NOMO-1 treated with DMSO at 0.1 percent for 48 hours (cell line): ENCODE measurements around the gene CLCNKA.
"Not testable (repeated sequence)": the region's sequence is repeated elsewhere in the genome, so short reads cannot be mapped to it uniquely, and the experiment has no call there.

ENCODE experiments used
- DNase-seq: peaks from one replicate; lab custom pipeline; 2025; ENCODE audit not compliant: unreplicated experiment; lab: John Stamatoyannopoulos, UW

Gene CLCNKA

DNA sequence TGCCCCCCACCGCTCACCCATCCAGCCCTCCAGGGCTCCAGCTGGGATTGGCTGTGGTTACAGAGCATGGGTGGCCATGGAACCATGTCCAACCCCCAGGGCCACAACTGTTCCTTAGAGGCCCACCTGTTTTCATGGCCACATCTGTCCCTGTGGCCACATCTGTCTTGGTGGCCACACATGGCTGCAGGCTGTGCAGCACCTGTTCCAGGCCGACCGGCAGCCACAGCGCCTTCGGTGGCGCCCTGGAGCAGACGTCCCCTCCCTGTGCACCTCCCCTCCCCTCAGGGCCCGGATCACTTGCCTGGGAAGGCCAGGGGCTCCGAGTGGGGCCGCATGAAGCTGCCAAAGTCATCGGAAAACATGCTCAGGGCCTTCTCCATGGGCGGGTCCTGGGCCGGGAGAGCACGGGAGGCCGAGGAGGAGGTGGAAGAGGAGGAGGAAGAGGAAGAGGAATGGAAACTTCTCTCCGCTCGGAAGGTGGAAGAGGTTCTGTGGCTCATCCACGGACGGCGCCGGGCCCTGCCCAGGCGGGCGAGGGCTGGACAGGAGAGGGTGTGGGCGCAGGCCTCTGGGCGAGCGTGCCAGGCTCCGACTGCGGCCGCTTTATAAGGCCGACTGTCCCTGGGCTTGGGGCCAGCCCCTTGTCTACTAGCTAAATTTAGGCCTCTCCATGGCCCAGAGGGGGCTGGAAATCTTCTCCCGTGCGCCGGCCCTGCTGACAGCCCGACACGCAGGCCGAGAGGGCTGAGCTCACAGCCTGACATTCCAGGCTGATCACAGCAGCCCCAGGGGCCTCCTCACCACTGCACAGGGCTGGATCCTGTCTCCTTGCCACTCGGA, 4.2 kb upstream of the CLCNKA start, which contains the start of gene HSPB7:
HSPB7 (minus strand) TSS at position 583 of the 843 bp plus-strand sequence; CDS start at position 503, 80 bp downstream.
- no peak for DNase-seq

DNA sequence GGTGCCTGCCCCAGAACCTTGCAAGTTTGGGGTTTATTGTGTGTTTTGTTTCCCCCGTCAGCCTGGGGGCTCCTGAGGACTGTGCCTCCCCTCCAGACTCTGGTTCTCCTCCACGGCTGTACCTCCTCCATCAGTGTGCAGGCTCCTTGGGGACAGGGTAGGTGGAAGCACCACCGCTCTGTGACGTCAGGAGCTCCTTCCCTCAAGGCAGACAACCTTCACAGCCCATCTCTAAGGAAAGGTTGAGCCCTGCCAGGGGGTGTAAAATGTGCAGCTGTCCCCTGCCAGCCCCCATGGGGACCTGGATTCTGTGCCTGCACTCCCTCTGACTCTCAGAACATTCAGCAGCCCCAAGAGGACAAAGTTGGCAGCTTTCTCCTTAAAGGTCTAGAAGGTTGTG, 3.5 kb upstream of the CLCNKA start:
- DNase-seq, result no peak

- DNase-seq, result no peak
Observed at GRCh38 chr1:16018749-16019643, 2.8 kb upstream of the CLCNKA start.

GRCh38 chr1:16019644-16020277, 2.1 kb upstream of the CLCNKA start:
- no peak for DNase-seq

GRCh38 chr1:16020325-16020724, 1.5 kb upstream of the CLCNKA start:
- no peak for DNase-seq

GRCh38 chr1:16020878-16021277, 958 bp upstream of the CLCNKA start:
- DNase-seq, result not testable (repeated sequence)

DNA sequence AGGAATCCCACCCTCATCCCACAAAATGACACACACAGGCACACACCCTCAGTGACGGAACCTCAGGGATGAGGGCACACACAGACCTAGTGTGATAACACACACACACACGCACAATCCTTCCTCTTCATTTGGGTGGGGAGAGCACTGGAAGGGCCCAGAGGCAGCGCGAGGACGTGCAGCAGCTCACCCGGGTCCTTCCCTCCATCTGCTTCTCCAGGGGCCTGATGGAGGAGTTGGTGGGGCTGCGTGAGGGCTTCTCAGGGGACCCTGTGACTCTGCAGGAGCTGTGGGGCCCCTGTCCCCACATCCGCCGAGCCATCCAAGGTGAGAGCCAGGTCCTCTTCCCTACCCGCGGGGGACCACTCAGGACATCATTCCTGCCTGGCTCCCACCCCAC, 557 bp downstream of the CLCNKA start:
- no peak for DNase-seq

- no peak for DNase-seq
Observed at GRCh38 chr1:16023050-16023653, 1.3 kb downstream of the CLCNKA start.

DNA sequence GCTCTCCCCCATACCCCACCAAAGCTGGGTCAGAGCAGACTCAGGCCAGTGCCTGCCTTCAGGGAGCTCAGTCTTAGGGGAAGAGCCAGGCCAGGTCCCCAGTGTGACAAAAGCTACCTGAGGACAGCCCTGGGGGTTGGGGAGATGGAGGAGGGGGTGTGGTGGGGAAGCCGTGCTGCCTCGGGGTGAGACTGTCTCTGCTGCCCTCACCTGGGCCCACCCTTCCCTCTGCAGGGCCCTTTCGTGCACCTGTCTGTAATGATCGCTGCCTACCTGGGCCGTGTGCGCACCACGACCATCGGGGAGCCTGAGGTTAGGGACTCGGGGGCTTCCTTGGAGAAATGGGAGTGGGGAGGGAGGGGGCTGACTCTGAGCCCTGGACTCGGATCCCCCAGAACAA, 4.5 kb downstream of the CLCNKA start:
- not testable (repeated sequence) for DNase-seq

DNA sequence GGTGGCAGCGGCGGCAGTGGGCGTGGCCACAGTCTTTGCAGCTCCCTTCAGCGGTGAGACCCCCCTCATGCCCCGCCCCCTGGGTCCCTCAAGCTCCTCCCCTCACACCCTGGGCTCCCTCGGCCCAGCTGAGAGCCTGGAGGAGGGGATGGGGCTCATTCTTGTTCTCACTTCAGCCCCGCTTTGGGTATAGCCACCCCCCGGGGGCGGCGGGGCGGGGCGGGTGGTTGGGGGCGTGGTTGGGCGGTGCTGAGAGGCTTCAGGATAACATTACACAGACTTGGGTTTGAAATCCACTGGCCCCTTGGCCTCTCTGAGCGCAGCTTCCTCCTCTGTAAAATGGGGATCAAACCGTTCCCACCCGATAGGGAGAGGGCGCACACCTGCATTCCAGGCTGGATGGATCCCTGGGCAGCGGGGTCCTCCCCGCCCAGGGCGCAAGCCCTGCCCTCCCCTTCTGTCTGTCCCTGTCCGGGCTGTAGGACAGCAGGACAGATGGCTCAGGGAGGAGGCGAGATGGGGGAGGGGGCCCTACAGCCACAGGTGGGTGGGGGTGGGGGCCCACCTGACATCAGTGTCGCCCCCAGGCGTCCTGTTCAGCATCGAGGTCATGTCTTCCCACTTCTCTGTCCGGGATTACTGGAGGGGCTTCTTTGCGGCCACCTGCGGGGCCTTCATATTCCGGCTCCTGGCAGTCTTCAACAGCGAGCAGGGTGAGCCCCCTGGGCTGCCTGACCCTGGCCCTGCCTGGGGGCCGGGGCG, 5.1 kb downstream of the CLCNKA start:
- peak; percentile 12 for DNase-seq

GRCh38 chr1:16028237-16029002, 6.6 kb downstream of the CLCNKA start:
- no peak for DNase-seq

DNA sequence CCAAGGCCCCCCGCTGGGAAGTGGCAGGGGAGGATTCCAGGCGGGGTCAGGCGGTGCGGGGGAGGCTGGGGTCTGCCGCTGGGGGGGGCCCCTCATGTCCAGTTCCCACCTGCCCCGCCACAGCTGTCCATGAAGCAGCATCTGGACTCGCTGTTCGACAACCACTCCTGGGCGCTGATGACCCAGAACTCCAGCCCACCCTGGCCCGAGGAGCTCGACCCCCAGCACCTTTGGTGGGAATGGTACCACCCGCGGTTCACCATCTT, 7.1 kb downstream of the CLCNKA start:
- DNase-seq, result not testable (repeated sequence)

DNA sequence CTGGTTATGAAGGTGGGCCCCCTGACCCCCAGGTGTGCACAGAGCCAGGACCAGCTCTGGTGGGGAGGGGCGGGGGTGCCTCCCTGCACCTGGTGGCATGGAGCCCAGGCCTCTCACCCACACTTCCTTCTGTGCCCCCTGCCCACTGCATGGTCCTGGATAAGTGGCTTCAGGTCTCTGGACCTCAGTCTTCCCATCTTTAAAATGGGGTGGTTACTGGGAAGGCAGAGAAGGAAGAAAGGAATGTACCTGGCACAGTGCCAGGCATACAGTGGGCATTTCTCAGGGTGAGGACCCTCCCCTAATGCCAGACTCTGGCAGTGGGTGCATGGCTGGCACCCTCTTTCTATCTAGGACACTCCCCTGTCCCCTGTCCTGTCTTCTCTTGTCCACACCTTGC, 7.5 kb downstream of the CLCNKA start:
- DNase-seq, result no peak

- DNase-seq, result no peak
Observed at GRCh38 chr1:16031551-16031950, 9.7 kb downstream of the CLCNKA start.

- peak; percentile 74 for DNase-seq
Observed at GRCh38 chr1:16032388-16033102, 10.7 kb downstream of the CLCNKA start.

DNA sequence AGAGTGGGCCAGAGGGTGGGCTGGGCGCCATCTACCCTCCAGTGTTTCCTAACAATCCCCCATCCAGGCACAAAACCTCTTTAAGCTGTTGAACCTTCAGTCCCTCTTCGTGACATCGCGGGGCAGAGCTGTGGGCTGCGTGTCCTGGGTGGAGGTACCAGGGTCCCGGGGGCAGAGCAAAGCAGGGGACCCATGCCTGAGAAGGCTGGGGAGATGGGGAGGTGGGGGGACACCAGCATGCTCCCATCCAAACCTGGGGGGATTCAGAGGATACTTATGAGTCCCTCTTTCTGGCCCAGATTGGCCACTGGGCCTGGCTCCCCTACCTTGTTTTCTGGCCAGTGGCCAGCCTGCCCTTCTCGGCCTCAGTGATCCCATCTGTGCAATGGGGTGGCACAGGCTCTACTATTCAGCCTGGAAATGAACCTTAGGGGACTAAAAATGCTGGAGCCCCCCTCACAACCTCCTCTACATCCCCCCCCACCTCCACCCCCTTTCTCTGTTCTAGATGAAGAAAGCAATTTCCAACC, 11.3 kb downstream of the CLCNKA start:
- not testable (repeated sequence) for DNase-seq

- DNase-seq, result not testable (repeated sequence)
Observed at GRCh38 chr1:16036461-16036860, 14.6 kb downstream of the CLCNKA start.

DNA sequence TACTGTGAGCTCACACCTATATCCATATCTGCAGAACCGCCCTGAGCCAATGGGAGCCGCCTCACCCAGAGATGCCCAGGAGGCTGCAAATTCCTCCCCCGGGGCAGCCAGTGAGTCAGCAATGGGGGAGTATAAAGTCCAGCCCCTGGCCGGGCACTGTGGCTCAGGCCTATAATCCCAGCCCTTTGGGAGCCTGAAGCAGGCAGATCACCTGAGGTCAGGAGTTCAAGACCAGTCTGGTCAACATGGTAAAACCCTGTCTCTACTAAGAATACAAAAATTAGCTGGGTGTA, 16.7 kb downstream of the CLCNKA start:
- no peak for DNase-seq

DNA sequence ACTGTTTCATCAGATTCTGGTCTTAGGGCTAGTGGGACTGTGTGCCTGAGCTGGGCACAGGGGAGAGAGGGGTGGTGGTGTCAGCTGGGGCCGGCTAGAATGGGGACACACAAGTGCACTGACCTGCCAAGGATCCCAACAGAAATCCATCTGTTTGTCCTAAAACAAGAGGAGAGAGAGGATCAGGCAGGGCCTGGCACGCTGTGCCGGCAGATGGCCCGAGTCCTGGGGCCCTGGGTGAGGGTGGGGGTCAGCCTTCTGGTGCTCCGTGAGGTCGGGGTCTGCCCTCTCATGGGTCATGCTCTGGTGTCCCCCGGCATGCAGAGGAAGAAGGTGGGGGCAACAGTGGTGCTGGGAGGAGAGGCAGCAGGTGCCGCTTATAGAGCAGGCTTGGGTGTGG, 18.0 kb downstream of the CLCNKA start:
- not testable (repeated sequence) for DNase-seq
